Pancreas (tissue), 10 donors: Measurements from ENCODE around the gene PGA5. TPM values are rescaled to one million over a fixed set of nuclear protein-coding genes. Genes with fewer than 3 reads are reported as not detected.

Experiments used
- ATAC-seq, 4 donors: fragments of 200-7000 bp; cut with Tn5 transposase; one replicate each; pipeline versions ENCODE4 v1.8.0 to v1.9.1; 2020; ENCODE audit warnings: mild to moderate bottlenecking in 4 of 4, moderate library complexity in 4 of 4
- DNase-seq, 6 donors: peaks; one replicate each; pipeline ENCODE4 v3.0.0-alpha.2; 2020
- FAIRE-seq: peaks from 2 replicates; lab custom pipeline; 2012; peaks lifted over from hg19 to GRCh38; lab: Jason Lieb, UNC
- H3K27ac ChIP-seq, 4 donors: fragments of 200-600 bp; sonication (generic); 1 replicate in 3 of 4; 2 replicates in 1 of 4; pipeline versions ENCODE4 v1.5.0 to v1.8.0; 2020
- H3K27me3 ChIP-seq, 4 donors: fragments of 200-600 bp; one replicate each; pipeline ENCODE4 v1.8.0; 2021
- H3K36me3 ChIP-seq, 3 donors: fragments of 200-600 bp; sonication (generic) in 1 of 3; one replicate each; pipeline versions ENCODE4 v1.5.0 to v1.8.0; 2020 to 2021
- H3K4me1 ChIP-seq, 3 donors: fragments of 200-600 bp; one replicate each; pipeline ENCODE4 v1.8.0; 2021
- H3K4me3 ChIP-seq, 4 donors: fragments of 200-600 bp; sonication (generic) in 2 of 4; one replicate each; pipeline versions ENCODE4 v1.5.0 to v1.8.0; 2020 to 2021
- H3K9me3 ChIP-seq, 4 donors: fragments of 200-600 bp; one replicate each; pipeline ENCODE4 v1.8.0; 2021
- CTCF ChIP-seq, 4 donors: fragments of 200-600 bp; sonication (generic) in 3 of 4; IDR thresholded peaks; one replicate each; pipeline versions ENCODE4 v1.5.0 to v1.8.0; 2021; ENCODE audit warnings: antibody characterized with exemption in 4 of 4
- WGBS, 2 donors: extraction: QIAGEN DNeasy Blood & Tissue Kit; methylation state at CpG; one replicate each; pipeline ENCODE4 v1.1.7; 2013; 5-methylcytosine and 5-hydroxymethylcytosine counted together
- intact Hi-C, 3 donors: fragments of 100-400 bp; cut with DNase I; formaldehyde crosslinking; loops; one replicate each; pipeline versions ENCODE4 v1.11.1 to v1.14.2; 2022
- polyA plus RNA-seq, 2 donors: library from polyadenylated mRNA; stranded (reverse); fragments of 200-250 nt; gene quantifications; one replicate each; pipeline ENCODE4 v1.2.3, GENCODE V29; 2013
- total RNA-seq, 6 donors: library from RNA; stranded (reverse); fragmentation: NEBNext Ultra II Directional in 4 of 6; extraction: Animal tissue kit (Norgen Biotek cat#: 25700) in 4 of 6; gene quantifications; one replicate each; pipeline versions ENCODE4 v1.2.1 to v1.2.4, GENCODE V29; 2021 to 2023
- donor health status: healthy with polysubstance abuse.
- donor health status: DM: no; HTN: no; CAD: no; lungs with moderate emphysema.
- donor health status: DM: no; HTN: no; CAD: no.
- donor health status: control.
- donor health status: control.
- donor health status: Bipolar disorder and iron deficiency.
- donor health status: DM: yes; HTN: yes; CAD: no.
- donor health status: DM: no; HTN: no; CAD: no.
- donor health status: DM: no; HTN: no; CAD: no.
- donor health status: DM: yes; HTN: yes; CAD: no.

The PGA5 gene
- total and polyA plus RNA-seq, 8 donors = 0.27 to 0.83 (median 0.60) TPM; not detected in 2

DNA sequence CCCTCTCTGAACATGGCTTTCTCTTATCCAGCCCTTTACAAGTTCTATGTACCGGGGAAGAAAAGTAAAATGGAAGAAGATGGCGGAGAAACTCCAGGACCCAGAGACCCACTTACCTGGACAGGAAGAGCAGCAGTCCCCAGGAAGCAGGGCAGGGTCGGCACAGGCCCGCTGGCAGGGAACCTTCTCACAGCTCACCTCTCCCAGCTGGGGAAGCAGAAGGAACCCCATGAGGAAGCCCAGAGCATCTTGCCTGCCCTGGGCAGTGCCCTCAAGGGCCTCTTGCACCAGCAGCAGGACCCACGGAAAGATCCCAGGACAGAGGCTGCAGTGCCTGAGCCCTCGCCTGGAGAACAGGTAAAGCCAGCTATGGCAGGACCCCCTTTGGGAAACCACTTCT is 23.4 kb downstream of the PGA5 start:
- FAIRE-seq = no peak
- Histone ChIP-seq H3K4me3 (no peak overlapping the region), H3K9me3 (no peaks in the 10 kb centered on the region), H3K27me3 (no peaks in the 10 kb centered on the region), H3K36me3 (no peaks in the 10 kb centered on the region), H3K4me1 (no peaks in the 10 kb centered on the region), H3K27ac (no peak overlapping the region)
- intact Hi-C loops = no loop called here
- 90 to 92% methylated on average over 6 of the region's 6 CpGs for WGBS, 2 donors
- no peak for TF ChIP-seq CTCF (IDR thresholded peaks at IDR 0.05)
- ATAC-seq = no peak
- no peak for DNase-seq

GRCh38 chr11:61264795-61265194 is 23.8 kb downstream of the PGA5 start:
- ATAC-seq (no peak), DNase-seq (no peak), FAIRE-seq (no peak)
- Histone ChIP-seq H3K36me3 (no peaks in the 10 kb centered on the region), H3K27ac (no peak overlapping the region), H3K4me1 (no peaks in the 10 kb centered on the region), H3K27me3 (no peaks in the 10 kb centered on the region), H3K4me3 (no peak overlapping the region), H3K9me3 (no peaks in the 10 kb centered on the region)
- 55 to 65% methylated on average over 14 of the region's 14 CpGs for WGBS, 2 donors
- no peak for TF ChIP-seq CTCF (IDR thresholded peaks at IDR 0.05)
- intact Hi-C loops = no loop called here

GRCh38 chr11:61265357-61265756 is 24.4 kb downstream of the PGA5 start:
- Histone ChIP-seq H3K27ac (no peak overlapping the region), H3K36me3 (no peaks in the 10 kb centered on the region), H3K27me3 (no peaks in the 10 kb centered on the region), H3K4me1 (no peaks in the 10 kb centered on the region), H3K9me3 (no peaks in the 10 kb centered on the region), H3K4me3 (no peak overlapping the region)
- TF ChIP-seq CTCF (IDR thresholded peaks at IDR 0.05) = no peak
- DNase-seq (no peak), ATAC-seq (no peak), FAIRE-seq (no peak)
- 70 to 72% methylated on average over 14 of the region's 14 CpGs for WGBS, 2 donors
- intact Hi-C loops = no loop called here

DNA sequence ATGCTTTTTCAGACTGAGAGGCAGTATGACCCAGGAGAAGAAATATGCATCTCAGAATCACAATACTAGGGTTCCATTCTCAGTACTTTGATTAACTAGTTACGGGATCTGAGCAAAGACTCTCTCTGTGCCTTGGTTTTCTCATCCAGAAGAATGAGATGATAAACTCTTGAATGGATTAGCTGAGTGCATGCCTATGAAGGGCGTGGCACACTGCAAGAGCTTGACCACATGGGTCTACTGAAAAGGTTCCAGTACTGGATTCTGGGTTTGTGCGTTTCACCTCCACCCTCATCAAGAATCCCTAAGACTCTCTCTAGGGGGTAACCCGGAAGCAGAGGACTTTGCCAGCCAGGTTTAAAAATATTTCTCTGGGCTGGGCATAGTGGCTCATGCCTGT is 25.6 kb downstream of the PGA5 start:
- DNase-seq (no peak), FAIRE-seq (no peak)

More for the DNA sequence above, 25.6 kb downstream of the PGA5 start:
- TF ChIP-seq CTCF (IDR thresholded peaks at IDR 0.05) = no peak
- H3K36me3 ChIP-seq = no peaks in the 10 kb centered on the region
- intact Hi-C loops = no loop called here
- H3K9me3 ChIP-seq = no peaks in the 10 kb centered on the region
- ATAC-seq = no peak
- H3K4me3 ChIP-seq = no peak overlapping the region
- H3K27ac ChIP-seq = no peak overlapping the region
- H3K27me3 ChIP-seq = no peaks in the 10 kb centered on the region
- no peaks in the 10 kb centered on the region for H3K4me1 ChIP-seq
- 78 to 93% methylated on average over 4 of the region's 4 CpGs for WGBS, 2 donors
